ENCODE results near the gene HPSE2. TPM values are rescaled to one million over a fixed set of nuclear protein-coding genes. Genes with fewer than 3 reads are reported as not detected.

HPSE2 gene
- total and polyA plus RNA-seq, 2 experiments from 2014 or later = 0.10 to 0.24 TPM

DNA sequence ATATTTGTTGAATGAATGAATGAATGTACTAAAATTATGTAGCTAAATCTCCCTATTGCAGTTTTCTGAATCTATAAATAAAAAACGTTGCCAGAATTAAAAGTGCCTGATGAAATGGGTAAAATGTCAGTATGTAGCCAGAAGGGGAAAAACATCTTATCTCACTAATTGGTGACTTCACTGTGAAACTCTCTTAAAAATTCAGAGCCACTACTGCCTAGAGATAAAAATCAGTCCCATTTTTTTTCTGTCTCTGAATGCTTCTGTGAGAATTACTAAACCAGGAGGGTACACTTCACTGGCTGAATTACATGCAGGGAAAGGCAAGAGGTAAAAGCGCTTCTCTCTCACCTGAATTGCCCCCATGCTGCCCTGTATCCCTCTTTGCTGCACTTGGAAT is 719.3 kb downstream of the HPSE2 start:
- Histone ChIP-seq H4K20me1 (replicated peaks; ENCODE audit: insufficient read depth) (no peaks in the 10 kb centered on the region), H3K9me2 (ENCODE audit: insufficient read depth) (no peaks in the 10 kb centered on the region), H3K27ac (ENCODE audit: low read depth) (no peak overlapping the region), H2AFZ (peak overlapping the region; percentile 32; the same call in 1 of the 2 replicates), H3K4me3 (no peak overlapping the region), H3K36me3 (ENCODE audit: insufficient read depth) (no peaks in the 10 kb centered on the region), H3K4me1 (ENCODE audit: insufficient read depth) (no peaks in the 10 kb centered on the region), H3K27me3 (ENCODE audit: insufficient read depth) (no peaks in the 10 kb centered on the region), H3F3A (replicated peaks; ENCODE audit: low read depth) (no peaks in the 10 kb centered on the region), H3K79me2 (replicated peaks; ENCODE audit: insufficient read depth) (no peaks in the 10 kb centered on the region), H3K4me2 (no peak overlapping the region)
- Mint-ChIP-seq H3K27ac (no peak overlapping the region), H3K4me3 (no peak overlapping the region), H3K36me3 (ENCODE audit: low read depth) (no peaks in the 10 kb centered on the region), H3K4me1 (peaks cover 3% of the 10 kb centered on the region; the same call in 1 of the 3 replicates), H3K27me3 (ENCODE audit: insufficient read depth, low read depth, poor library complexity) (no peaks in the 10 kb centered on the region), H3K9me3 (no peaks in the 10 kb centered on the region; the same call in 2 of the 3 replicates)
- TF ChIP-seq, protein P1, sequence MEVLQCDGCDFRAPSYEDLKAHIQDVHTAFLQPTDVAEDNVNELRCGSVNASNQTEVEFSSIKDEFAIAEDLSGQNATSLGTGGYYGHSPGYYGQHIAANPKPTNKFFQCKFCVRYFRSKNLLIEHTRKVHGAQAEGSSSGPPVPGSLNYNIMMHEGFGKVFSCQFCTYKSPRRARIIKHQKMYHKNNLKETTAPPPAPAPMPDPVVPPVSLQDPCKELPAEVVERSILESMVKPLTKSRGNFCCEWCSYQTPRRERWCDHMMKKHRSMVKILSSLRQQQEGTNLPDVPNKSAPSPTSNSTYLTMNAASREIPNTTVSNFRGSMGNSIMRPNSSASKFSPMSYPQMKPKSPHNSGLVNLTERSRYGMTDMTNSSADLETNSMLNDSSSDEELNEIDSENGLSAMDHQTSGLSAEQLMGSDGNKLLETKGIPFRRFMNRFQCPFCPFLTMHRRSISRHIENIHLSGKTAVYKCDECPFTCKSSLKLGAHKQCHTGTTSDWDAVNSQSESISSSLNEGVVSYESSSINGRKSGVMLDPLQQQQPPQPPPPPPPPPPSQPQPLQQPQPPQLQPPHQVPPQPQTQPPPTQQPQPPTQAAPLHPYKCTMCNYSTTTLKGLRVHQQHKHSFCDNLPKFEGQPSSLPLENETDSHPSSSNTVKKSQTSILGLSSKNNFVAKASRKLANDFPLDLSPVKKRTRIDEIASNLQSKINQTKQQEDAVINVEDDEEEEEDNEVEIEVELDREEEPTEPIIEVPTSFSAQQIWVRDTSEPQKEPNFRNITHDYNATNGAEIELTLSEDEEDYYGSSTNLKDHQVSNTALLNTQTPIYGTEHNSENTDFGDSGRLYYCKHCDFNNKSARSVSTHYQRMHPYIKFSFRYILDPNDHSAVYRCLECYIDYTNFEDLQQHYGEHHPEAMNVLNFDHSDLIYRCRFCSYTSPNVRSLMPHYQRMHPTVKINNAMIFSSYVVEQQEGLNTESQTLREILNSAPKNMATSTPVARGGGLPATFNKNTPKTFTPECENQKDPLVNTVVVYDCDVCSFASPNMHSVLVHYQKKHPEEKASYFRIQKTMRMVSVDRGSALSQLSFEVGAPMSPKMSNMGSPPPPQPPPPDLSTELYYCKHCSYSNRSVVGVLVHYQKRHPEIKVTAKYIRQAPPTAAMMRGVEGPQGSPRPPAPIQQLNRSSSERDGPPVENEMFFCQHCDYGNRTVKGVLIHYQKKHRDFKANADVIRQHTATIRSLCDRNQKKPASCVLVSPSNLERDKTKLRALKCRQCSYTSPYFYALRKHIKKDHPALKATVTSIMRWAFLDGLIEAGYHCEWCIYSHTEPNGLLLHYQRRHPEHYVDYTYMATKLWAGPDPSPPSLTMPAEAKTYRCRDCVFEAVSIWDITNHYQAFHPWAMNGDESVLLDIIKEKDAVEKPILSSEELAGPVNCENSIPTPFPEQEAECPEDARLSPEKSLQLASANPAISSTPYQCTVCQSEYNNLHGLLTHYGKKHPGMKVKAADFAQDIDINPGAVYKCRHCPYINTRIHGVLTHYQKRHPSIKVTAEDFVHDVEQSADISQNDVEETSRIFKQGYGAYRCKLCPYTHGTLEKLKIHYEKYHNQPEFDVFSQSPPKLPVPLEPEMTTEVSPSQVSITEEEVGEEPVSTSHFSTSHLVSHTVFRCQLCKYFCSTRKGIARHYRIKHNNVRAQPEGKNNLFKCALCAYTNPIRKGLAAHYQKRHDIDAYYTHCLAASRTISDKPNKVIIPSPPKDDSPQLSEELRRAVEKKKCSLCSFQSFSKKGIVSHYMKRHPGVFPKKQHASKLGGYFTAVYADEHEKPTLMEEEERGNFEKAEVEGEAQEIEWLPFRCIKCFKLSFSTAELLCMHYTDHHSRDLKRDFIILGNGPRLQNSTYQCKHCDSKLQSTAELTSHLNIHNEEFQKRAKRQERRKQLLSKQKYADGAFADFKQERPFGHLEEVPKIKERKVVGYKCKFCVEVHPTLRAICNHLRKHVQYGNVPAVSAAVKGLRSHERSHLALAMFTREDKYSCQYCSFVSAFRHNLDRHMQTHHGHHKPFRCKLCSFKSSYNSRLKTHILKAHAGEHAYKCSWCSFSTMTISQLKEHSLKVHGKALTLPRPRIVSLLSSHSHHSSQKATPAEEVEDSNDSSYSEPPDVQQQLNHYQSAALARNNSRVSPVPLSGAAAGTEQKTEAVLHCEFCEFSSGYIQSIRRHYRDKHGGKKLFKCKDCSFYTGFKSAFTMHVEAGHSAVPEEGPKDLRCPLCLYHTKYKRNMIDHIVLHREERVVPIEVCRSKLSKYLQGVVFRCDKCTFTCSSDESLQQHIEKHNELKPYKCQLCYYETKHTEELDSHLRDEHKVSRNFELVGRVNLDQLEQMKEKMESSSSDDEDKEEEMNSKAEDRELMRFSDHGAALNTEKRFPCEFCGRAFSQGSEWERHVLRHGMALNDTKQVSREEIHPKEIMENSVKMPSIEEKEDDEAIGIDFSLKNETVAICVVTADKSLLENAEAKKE (CRISPR knock-in tag; IDR thresholded peaks at IDR 0.05) = no peak
- TF ChIP-seq POLR2AphosphoS5 (IDR thresholded peaks at IDR 0.05; ENCODE audit: low read depth) = no peak
- no peak for TF ChIP-seq STAT1 (IDR thresholded peaks at IDR 0.05; ENCODE audit: unreplicated experiment)
- no peak for TF ChIP-seq ZNF114 (CRISPR knock-in tag; IDR thresholded peaks at IDR 0.05)
- TF ChIP-seq, protein P2, sequence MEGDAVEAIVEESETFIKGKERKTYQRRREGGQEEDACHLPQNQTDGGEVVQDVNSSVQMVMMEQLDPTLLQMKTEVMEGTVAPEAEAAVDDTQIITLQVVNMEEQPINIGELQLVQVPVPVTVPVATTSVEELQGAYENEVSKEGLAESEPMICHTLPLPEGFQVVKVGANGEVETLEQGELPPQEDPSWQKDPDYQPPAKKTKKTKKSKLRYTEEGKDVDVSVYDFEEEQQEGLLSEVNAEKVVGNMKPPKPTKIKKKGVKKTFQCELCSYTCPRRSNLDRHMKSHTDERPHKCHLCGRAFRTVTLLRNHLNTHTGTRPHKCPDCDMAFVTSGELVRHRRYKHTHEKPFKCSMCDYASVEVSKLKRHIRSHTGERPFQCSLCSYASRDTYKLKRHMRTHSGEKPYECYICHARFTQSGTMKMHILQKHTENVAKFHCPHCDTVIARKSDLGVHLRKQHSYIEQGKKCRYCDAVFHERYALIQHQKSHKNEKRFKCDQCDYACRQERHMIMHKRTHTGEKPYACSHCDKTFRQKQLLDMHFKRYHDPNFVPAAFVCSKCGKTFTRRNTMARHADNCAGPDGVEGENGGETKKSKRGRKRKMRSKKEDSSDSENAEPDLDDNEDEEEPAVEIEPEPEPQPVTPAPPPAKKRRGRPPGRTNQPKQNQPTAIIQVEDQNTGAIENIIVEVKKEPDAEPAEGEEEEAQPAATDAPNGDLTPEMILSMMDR (conservative IDR thresholded peaks at IDR 0.05; ENCODE audit: low read depth in 2 of 2) = no peak
- TF ChIP-seq EZH2phosphoT487 (IDR thresholded peaks at IDR 0.05; ENCODE audit: unreplicated experiment) = no peak
- TF ChIP-seq JUNB (IDR thresholded peaks at IDR 0.05; ENCODE audit: unreplicated experiment) = no peak
- no peak for TF ChIP-seq CREB1 (CRISPR knock-in tag; IDR thresholded peaks at IDR 0.05; ENCODE audit: low read depth)
- TF ChIP-seq, protein P3, sequence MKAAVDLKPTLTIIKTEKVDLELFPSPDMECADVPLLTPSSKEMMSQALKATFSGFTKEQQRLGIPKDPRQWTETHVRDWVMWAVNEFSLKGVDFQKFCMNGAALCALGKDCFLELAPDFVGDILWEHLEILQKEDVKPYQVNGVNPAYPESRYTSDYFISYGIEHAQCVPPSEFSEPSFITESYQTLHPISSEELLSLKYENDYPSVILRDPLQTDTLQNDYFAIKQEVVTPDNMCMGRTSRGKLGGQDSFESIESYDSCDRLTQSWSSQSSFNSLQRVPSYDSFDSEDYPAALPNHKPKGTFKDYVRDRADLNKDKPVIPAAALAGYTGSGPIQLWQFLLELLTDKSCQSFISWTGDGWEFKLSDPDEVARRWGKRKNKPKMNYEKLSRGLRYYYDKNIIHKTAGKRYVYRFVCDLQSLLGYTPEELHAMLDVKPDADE (IDR thresholded peaks at IDR 0.05) = no peak
- TF ChIP-seq NANOG (IDR thresholded peaks at IDR 0.05; ENCODE audit: borderline replicate concordance) = no peak
- no peak for TF ChIP-seq ZNF331 (CRISPR knock-in tag; IDR thresholded peaks at IDR 0.05; ENCODE audit: low read depth)
- no peak for TF ChIP-seq EZH2 (IDR thresholded peaks at IDR 0.05; ENCODE audit: low read depth, unreplicated experiment)
- TF ChIP-seq, protein P4, sequence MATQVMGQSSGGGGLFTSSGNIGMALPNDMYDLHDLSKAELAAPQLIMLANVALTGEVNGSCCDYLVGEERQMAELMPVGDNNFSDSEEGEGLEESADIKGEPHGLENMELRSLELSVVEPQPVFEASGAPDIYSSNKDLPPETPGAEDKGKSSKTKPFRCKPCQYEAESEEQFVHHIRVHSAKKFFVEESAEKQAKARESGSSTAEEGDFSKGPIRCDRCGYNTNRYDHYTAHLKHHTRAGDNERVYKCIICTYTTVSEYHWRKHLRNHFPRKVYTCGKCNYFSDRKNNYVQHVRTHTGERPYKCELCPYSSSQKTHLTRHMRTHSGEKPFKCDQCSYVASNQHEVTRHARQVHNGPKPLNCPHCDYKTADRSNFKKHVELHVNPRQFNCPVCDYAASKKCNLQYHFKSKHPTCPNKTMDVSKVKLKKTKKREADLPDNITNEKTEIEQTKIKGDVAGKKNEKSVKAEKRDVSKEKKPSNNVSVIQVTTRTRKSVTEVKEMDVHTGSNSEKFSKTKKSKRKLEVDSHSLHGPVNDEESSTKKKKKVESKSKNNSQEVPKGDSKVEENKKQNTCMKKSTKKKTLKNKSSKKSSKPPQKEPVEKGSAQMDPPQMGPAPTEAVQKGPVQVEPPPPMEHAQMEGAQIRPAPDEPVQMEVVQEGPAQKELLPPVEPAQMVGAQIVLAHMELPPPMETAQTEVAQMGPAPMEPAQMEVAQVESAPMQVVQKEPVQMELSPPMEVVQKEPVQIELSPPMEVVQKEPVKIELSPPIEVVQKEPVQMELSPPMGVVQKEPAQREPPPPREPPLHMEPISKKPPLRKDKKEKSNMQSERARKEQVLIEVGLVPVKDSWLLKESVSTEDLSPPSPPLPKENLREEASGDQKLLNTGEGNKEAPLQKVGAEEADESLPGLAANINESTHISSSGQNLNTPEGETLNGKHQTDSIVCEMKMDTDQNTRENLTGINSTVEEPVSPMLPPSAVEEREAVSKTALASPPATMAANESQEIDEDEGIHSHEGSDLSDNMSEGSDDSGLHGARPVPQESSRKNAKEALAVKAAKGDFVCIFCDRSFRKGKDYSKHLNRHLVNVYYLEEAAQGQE (IDR thresholded peaks at IDR 0.05; ENCODE audit: unreplicated experiment) = no peak
- DNase-seq (ENCODE audit: low spot score) (no peak), ATAC-seq (no peak)

Measured in GM23338 (cell line).